ENCODE data around the gene VDAC2.

GRCh38 chr10:75230600-75231038, 20.0 kb downstream of the VDAC2 start:
- TF ChIP-seq POLR2A (IDR thresholded peaks at IDR 0.05; ENCODE audit: low read depth, low read length): no peak
- TF ChIP-seq POLR2AphosphoS5 (IDR thresholded peaks at IDR 0.05; ENCODE audit: low read depth, low read length): no peak
- no peak for TF ChIP-seq PAX5 (IDR thresholded peaks at IDR 0.05; ENCODE audit: insufficient read depth, low read length, severe bottlenecking)
- no peak for TF ChIP-seq POU2F2 (IDR thresholded peaks at IDR 0.05; ENCODE audit: low read depth, low read length)
- TF ChIP-seq TAF1 (IDR thresholded peaks at IDR 0.05; ENCODE audit: low read depth, low read length): no peak
- TF ChIP-seq SPI1 (IDR thresholded peaks at IDR 0.05; ENCODE audit: low read depth, low read length): peak; percentile 86

Data from GM12891 (cell line).